Measurements from ENCODE around the gene CHD3. TPM values are rescaled to one million over a fixed set of nuclear protein-coding genes. Genes with fewer than 3 reads are reported as not detected.

The CHD3 gene
- total RNA-seq, 1 experiment from 2014 or later = 197 TPM

- ChIA-PET CTCF (no interaction called here), POLR2A (ENCODE audit: unreplicated experiment) (no interaction called here)
- H4K20me1 ChIP-seq (ENCODE audit: insufficient read depth) = peaks cover 10% of the 10 kb centered on the region
- no peak overlapping the region for H3K4me2 ChIP-seq
- H3K27me3 ChIP-seq (ENCODE audit: insufficient read depth, low read depth) = no peaks in the 10 kb centered on the region
- H3K4me1 ChIP-seq (replicated peaks; ENCODE audit: insufficient read depth) = peaks cover 5% of the 10 kb centered on the region; the same call in 1 of the 2 replicates
- no peak overlapping the region for H2AFZ ChIP-seq
- no TSS peak for BruUV-seq (replicated peaks)
- no peak for TF ChIP-seq EZH2 (IDR thresholded peaks at IDR 0.05; ENCODE audit: low read depth)
- no peak for TF ChIP-seq CTCF (conservative IDR thresholded peaks at IDR 0.05)
- intact Hi-C loops (cut with micrococcal nuclease; ENCODE audit: unreplicated experiment) = no loop called here
- no peak overlapping the region for H3K27ac ChIP-seq
- DNase-seq = no peak
- peaks cover 20% of the 10 kb centered on the region for H3K79me2 ChIP-seq (ENCODE audit: low read depth)
- no peaks in the 10 kb centered on the region for H3K9me3 ChIP-seq (ENCODE audit: insufficient read depth, low read depth)
- no peaks in the 10 kb centered on the region for H3K36me3 ChIP-seq (ENCODE audit: low read depth)
- H3F3A ChIP-seq (ENCODE audit: insufficient read depth, low read depth) = peaks cover 10% of the 10 kb centered on the region; the same call in 1 of the 2 replicates
- H3K9me2 ChIP-seq (ENCODE audit: insufficient read depth) = no peaks in the 10 kb centered on the region
- no peak overlapping the region for H3K4me3 ChIP-seq
These were observed 40.4 kb upstream of the CHD3 start for GRCh38 chr17:7848131-7848579.

- Histone ChIP-seq H3K4me2 (no peak overlapping the region), H2AFZ (no peak overlapping the region), H3F3A (ENCODE audit: insufficient read depth, low read depth) (peaks cover 6% of the 10 kb centered on the region; the same call in 1 of the 2 replicates), H3K4me3 (no peak overlapping the region), H3K36me3 (ENCODE audit: low read depth) (no peaks in the 10 kb centered on the region), H3K27me3 (ENCODE audit: insufficient read depth, low read depth) (no peaks in the 10 kb centered on the region), H3K79me2 (ENCODE audit: low read depth) (peaks cover 15% of the 10 kb centered on the region), H4K20me1 (ENCODE audit: insufficient read depth) (peaks cover 10% of the 10 kb centered on the region), H3K9me3 (ENCODE audit: insufficient read depth, low read depth) (no peaks in the 10 kb centered on the region), H3K4me1 (replicated peaks; ENCODE audit: insufficient read depth) (peaks cover 5% of the 10 kb centered on the region; the same call in 1 of the 2 replicates), H3K9me2 (ENCODE audit: insufficient read depth) (no peaks in the 10 kb centered on the region), H3K27ac (no peak overlapping the region)
- intact Hi-C loops (cut with micrococcal nuclease; ENCODE audit: unreplicated experiment) = no loop called here
- no TSS peak for BruUV-seq (replicated peaks)
- ChIA-PET POLR2A (ENCODE audit: unreplicated experiment) (no interaction called here), CTCF (interaction anchor here (0.7 kb wide), 1 partner anchor 64 kb away, joined by 4 read pairs; no protein-coding TSS in a partner anchor)
- TF ChIP-seq CTCF (conservative IDR thresholded peaks at IDR 0.05) (no peak), EZH2 (IDR thresholded peaks at IDR 0.05; ENCODE audit: low read depth) (no peak)
- no peak for DNase-seq
These were observed 39.9 kb upstream of the CHD3 start for GRCh38 chr17:7848739-7849129.

- Histone ChIP-seq H4K20me1 (ENCODE audit: insufficient read depth) (peaks cover 10% of the 10 kb centered on the region), H3K79me2 (ENCODE audit: low read depth) (peaks cover 12% of the 10 kb centered on the region)
These were observed 39.3 kb upstream of the CHD3 start for GRCh38 chr17:7849130-7849750.

More at GRCh38 chr17:7849130-7849750, 39.3 kb upstream of the CHD3 start:
- Histone ChIP-seq H3K4me1 (replicated peaks; ENCODE audit: insufficient read depth) (peaks cover 5% of the 10 kb centered on the region; the same call in 1 of the 2 replicates), H3K9me2 (ENCODE audit: insufficient read depth) (no peaks in the 10 kb centered on the region), H3K27ac (no peak overlapping the region), H3F3A (ENCODE audit: insufficient read depth, low read depth) (peaks cover 3% of the 10 kb centered on the region; the same call in 1 of the 2 replicates), H3K4me2 (no peak overlapping the region), H2AFZ (no peak overlapping the region), H3K4me3 (no peak overlapping the region), H3K36me3 (ENCODE audit: low read depth) (no peaks in the 10 kb centered on the region), H3K27me3 (ENCODE audit: insufficient read depth, low read depth) (no peaks in the 10 kb centered on the region), H3K9me3 (ENCODE audit: insufficient read depth, low read depth) (no peaks in the 10 kb centered on the region)
- no peak for TF ChIP-seq EZH2 (IDR thresholded peaks at IDR 0.05; ENCODE audit: low read depth)
- no peak for TF ChIP-seq CTCF (conservative IDR thresholded peaks at IDR 0.05)
- POLR2A ChIA-PET (ENCODE audit: unreplicated experiment) = no interaction called here
- intact Hi-C loops (cut with micrococcal nuclease; ENCODE audit: unreplicated experiment) = no loop called here
- DNase-seq = no peak
- BruUV-seq (replicated peaks) = no TSS peak
- CTCF ChIA-PET = interaction anchor here (0.7 kb wide), 1 partner anchor 64 kb away, joined by 4 read pairs; no protein-coding TSS in a partner anchor

Data from PC-9 (cell line).